ENCODE measurements around the gene DNAI2.
"Not testable (repeated sequence)": the region's sequence is repeated elsewhere in the genome, so short reads cannot be mapped to it uniquely, and the experiment has no call there.

The DNAI2 gene

DNA sequence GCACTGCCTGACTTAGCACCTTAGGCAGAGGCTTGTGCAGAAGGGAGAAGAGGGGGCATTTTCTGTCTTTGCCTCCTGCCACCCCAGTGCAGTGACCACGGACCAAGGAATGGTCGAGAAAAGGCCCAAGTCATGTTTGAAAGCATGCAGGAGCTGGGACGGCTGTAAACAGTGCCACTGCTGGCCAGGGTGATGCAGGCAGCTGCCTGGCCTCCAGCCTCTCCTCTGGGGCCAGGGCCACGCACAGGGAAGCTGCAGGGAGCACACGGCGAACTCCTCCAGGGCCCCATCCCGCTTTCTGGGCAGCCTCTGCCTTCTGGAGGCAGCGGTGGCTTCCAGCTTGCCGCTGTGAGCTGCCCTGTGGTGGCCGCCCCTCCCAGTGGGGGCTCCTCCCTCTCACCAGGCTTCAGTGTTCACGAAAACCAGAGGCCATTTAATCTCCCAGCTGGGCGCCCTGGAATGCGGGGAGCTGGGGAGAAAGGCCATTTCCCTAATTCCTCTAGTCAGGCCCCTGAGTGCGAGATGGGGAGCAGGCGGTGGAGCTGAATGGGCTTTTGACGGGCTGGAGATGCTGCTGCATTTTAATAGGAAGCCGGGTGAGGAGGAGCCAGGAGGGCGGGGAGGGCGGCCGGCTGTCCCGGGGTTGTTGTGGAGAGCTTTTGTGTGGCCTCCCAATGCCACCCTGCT is 28.7 kb upstream of the DNAI2 start:
- no peak for DNase-seq (ENCODE audit: low read depth)

DNA sequence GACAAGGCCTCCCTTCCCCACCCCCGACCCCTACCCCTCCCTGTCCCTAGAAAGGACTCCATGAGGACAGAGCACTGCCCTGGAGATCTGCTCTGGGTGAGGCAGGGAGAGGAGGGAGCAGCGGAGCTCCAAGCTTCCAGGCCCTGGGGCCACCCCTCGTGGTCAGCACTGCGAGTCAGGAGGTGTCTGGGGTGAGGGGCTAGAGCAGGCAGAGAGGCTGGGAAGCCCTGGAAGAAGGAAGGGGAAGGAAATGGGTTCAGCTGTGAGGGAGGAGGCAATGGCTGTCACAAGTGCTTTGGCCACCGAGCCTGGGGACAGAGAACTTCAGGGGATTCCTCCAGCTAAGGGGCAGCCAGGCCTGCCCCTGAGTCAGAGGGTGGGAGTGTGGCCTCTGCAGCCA is 28.2 kb upstream of the DNAI2 start:
- DNase-seq (ENCODE audit: low read depth), result no peak

DNA sequence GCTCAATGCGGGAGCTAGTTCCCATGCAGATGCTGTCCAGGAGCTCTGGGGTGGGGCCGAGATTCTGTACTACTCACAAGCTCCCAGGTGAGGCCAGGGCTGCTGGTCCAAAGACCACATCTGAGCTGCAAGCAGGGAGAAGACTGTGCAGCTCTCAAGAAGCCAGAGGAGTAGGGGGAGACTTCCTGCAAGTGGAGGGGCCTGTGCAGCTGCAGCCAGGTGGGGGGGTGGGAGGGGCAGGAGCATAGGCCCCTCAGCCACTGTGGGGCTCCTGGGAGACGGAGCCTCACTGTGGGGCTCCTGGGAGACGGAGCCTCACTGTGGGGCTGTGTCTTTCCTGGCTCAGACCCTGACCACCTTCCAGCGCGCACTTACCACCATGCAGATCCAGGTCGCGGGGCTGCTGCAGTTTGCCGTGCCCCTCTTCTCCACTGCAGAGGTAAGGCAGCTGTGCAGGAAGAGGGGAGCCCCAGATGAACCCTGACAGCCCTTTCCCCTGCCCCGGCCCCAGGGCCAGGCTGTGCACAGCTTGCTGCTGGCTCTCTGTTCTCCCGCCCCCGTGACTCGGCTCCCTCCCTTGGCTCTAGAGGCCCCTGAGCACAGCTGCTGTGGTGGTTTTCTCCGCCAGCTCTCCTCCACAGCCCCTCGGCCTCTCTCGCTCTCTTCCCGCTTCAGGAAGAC is 24.3 kb upstream of the DNAI2 start:
- no peak for DNase-seq (ENCODE audit: low read depth)

DNA sequence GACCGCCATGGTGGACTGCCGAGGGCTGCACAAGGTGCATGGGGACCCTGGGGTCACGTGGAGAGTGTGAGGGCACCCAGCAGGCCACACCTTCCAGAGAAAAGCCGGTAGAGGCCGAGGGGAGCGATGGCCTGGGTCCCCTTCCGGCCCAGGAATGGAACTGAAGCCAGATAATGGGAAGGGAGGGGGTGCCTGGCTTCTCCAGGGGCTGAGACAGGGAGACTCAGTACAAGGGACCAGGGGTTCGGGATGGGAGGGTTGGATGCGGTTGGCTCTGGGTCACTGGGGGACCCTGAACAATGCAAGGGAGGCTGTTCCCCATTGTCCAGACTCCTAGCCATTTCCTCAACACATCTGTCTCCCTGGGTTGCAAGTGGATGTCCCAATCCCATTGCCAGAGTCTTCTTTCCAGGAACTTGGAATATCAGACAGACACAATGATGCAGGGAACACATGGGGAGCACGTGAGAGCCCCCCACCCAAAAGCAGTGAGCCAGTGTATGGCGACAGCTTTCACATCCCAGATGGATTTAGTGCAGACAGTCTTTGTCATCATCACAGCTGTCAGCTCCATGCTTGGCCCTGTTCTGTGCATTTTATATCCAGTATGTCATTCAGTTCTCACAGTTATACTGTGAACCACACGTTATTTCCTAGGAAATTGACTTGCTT is 23.6 kb upstream of the DNAI2 start:
- DNase-seq (ENCODE audit: low read depth), result no peak

DNA sequence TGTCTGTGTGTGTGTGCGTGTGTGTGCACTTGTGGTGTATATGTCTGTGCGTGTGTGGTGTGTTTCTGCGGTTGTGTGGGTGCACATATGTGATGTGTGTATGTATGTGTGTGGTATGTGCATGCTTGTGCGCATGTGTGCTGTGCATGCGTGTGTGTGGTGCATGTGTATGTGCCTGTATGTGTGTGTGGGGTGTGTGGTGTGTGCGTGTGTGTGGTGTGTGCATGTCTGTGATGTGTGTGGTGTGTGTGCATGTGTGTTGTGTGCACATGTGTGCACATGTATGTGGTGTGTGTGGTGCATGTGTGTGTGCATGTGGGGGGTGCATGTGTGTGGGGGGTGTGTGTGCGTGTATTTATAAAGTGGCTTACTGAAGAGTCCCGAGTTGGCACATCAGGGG is 23.0 kb upstream of the DNAI2 start:
- no peak for DNase-seq (ENCODE audit: low read depth)

DNA sequence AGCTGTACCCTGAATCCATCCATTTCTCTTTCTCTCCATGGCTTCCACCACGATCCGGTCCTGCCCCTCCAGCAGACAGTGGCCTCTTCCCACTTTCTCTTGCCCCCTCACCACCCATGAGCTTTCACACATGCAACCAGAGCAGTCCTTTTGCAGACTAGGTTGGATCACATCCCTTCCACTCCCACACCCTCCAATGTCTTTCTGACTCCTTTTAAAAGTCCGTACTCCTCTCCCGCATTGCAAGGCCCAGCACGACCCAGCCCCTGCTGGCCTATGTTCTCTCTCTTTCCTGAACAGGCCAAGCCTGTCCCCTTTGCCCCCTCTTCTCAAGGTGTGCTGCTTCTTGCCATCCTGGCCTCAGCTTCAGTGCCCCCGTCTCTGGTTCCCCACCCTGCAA is 22.5 kb upstream of the DNAI2 start:
- no peak for DNase-seq (ENCODE audit: low read depth)

DNA sequence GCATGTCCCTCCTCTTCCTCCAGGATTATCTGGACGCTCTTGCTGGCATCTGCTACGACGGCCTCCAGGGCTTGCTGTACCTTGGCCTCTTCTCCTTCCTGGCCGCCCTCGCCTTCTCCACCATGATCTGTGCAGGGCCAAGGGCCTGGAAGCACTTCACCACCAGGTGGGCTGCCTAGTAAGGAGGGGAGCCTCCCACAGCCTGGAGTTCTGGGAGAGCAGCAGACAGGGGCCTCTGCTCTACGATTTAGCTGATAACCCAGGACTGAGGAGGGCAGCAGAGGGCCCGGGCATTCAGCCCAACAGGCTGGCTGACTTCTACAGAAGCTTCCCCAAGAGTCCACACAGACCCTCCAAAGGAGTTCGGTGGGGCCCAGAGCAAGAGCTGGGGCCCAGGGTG is 21.8 kb upstream of the DNAI2 start:
- no peak for DNase-seq (ENCODE audit: low read depth)

DNA sequence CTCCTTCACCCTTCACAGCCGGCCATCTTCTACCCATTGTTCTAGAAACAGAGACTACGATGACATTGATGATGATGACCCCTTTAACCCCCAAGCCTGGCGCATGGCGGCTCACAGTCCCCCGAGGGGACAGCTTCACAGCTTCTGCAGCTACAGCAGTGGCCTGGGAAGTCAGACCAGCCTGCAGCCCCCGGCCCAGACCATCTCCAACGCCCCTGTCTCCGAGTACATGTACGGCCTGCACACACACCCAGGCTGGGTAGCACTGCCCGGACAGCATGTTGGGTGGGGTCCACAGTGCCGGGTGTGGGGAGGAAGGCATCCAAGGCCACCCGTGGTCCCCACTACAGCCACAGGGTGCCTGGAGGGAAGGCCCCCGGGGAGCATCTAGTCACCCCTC is 21.0 kb upstream of the DNAI2 start:
- DNase-seq (ENCODE audit: low read depth), result no peak

DNA sequence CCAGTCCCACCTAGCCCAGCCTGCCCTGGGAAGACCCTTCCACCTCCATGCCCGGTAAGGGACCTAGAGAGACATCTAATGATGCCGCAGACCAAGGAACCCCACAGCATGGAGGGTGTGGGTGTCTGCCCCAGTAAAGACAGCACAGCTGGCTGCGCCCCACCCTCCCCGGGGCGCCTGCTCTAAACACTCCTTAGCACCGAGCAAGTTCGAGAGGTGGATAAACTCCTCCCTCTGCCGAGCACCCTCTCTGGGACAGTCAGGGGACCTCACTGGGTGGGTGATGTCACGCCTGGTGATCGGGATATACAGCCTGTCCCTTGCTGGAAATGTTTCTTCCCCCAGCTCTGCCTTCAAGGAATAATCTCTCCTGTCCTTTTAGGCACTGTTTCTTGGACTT is 16.7 kb upstream of the DNAI2 start:
- no peak for DNase-seq (ENCODE audit: low read depth)

DNA sequence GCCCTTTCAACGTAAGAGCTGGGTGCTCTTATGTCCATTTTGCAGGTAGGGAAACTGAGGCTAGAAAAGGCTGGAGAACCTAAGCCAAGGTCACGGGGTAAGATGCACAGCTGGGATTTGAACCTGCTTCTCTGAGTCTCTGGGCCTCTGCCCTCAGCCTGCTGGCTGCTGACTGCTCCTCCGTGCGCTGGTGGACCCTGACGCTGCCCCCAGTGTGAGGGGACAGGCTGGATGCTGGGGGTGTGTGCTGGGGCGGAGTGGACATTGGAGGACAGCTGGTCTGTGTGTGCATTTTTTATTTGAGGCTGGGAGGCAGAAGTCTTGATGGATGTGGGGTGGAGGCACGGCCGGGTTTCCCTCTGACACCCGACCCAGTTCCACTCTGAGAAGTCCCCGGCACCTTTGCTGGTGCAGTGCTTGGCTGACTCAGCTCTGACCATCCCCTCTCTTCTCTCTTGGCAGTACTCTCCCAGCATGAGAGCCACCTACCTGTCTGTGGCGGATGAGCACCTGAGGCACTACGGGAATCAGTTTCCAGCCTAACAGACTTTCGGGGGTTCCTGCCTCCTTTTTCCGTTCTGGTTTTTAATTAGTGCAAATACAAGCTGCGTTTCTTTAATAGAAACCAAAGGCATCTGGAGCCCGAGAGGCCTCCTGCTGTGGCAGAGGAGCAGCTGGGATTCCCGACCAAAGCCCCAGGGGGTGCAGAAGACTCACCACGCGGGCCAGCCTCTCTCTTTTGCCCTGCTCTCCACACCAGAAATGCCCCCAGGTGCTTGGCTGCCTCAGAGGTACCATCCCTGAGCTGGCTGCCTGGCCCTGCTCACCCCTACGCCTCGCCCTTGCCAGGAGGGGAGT is 14.1 kb upstream of the DNAI2 start:
- DNase-seq (ENCODE audit: low read depth), result no peak

DNA sequence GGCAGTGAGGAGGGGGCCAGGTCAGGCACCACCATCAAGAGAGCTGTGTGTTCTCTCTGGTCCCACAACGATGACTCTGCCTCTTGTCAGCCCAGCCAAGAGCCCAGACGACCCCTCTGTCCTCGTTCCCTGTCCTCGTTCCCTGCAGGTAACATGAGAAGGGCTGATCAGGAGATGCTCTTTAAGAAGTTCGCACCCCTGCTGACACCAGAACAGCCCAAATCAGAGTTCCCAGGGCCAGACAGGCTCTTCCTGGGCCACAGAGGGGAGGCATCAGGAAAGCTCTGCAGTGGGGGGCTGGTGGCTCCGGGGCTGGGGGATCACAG is 13.5 kb upstream of the DNAI2 start:
- DNase-seq (ENCODE audit: low read depth), result no peak

DNA sequence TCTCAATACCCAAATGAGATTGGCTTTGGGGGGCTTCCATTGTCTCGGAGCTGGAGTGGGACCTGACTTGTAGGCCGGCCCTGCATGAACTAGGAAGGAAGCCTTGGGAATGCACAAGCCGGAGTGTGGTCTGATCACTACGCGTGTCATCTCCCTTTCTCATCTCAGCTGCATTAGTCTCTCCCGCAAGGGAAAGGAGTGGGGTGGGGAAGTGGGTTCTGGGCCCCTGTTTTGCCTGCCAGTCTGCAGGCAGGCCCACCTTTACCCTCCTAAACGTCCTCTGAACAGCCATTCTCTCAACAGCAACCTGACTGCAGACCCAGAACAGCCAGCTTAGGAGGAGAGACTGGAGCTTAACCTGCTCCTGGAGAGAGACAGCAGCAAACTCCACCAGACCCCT is 11.4 kb upstream of the DNAI2 start:
- no peak for DNase-seq (ENCODE audit: low read depth)

DNA sequence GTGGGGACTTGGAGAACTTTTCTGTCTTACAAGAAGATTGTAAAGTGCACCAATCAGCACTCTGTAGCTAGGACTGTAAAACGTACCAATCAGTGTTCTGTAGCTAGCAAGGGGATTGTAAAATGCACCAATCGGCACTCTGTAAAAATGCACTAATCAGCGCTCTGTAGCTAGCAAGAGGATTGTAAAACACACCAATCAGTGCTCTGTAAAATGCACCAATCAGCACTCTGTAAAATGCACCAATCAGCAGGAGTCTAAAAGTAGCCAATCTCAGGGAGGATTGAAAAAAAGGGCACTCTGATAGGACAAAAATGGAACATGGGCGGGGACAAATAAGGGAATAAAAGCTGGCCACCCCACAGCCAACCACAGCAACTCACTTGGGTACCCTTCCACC is 7.0 kb upstream of the DNAI2 start:
- not testable (repeated sequence) for DNase-seq (ENCODE audit: low read depth)

DNA sequence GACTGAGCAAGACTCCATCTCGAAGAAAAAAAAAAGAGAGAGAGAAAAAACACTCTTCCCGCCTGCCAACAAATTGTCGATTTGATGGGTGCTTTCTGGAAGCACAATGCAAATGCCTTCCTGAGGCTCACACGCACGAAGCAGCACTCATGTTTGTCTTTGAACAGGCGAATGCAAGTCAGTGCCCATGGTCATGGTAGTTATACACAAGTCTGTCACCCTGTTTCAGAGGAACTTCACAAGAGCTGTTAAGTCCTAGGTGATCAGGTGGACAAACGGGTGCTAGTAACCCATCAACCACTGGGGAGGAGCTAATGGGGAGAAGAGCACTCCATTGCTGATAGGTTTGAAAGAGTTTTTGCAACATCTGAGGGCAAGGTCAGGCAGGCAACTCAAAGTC is 6.5 kb upstream of the DNAI2 start:
- DNase-seq (ENCODE audit: low read depth), result no peak

DNA sequence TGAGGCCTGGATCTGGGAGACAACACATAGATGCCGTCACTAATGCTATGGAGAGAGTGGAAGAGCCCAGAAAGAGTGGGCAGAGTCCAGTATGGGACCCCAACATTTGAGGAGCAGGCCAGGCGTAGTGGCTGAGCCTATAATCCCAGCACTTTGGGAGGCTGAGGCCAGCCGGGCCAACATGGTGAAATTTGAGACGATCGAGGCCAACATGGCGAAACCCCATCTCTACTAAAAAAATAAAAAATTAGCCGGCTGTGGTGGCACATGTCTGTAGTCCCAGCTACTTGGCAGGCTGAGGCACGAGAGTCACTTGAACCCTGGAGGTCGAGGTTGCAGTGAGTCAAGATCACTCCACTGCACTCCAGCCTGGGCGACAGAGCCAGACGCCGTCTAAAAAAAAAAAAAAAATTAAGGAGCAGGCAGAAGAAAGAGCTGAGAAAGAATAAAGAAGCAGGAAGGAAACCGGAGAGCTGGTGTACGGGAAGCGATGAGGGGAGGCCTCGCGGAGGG is 6.0 kb upstream of the DNAI2 start:
- DNase-seq (ENCODE audit: low read depth), result no peak

DNA sequence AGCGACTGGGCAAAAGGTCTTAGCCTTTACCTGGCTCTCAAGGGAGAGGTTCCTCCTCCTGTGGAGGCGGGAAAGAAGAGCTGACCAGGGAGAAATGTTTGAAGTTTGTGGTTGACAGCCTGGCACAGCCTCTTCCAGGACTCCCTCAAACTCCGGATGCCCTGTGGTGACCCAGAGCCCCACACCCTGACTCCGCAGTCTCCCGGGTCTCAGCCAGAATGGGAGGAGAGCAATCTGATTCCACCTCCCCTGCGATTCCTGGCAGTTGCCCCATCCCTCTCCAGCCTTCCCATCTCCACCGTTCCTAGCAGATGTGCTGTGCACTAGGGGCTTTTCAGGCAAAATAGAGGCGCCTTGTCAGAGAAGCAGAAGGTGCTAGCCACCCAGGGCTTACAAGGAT is 5.5 kb upstream of the DNAI2 start:
- DNase-seq (ENCODE audit: low read depth), result no peak

DNA sequence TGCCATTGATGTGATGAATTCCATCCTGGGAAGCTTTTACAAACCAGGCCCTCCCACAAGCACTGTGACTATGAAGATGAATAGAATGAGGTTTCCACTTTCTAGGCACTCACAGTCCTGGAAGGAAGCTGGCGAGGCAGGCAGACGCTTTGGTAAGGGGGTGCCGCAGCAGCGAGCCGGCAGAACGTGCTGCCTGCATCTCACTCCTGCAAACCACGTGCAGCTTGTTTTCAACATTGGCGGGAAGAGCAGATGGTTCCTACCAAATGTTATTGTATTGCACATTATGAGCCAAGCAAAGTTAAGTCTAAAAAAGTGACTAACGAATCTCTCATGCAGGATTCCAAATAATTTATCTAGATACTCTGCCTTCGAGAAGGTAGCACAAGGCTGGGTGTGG is 3.7 kb upstream of the DNAI2 start:
- no peak for DNase-seq (ENCODE audit: low read depth)

DNA sequence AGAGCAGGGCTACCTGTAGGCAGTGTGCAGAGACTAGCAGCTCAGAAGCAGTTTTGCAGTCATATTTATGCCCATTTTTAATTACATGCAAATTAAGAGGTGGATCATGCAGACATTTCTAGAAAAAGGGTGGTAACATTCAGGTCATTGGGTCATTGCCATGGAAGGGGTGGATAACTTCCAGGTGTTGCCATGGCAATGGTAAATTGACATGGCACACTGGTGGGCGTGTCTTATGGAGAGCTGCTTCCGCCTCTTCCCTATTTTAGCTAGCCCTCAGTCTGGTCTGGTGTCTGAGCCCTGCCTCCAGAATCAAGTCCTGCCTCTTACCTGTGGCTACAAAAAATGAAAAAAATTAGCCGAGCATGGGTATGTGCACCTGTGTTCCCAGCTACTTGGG is 2.8 kb upstream of the DNAI2 start:
- no peak for DNase-seq (ENCODE audit: low read depth)

DNA sequence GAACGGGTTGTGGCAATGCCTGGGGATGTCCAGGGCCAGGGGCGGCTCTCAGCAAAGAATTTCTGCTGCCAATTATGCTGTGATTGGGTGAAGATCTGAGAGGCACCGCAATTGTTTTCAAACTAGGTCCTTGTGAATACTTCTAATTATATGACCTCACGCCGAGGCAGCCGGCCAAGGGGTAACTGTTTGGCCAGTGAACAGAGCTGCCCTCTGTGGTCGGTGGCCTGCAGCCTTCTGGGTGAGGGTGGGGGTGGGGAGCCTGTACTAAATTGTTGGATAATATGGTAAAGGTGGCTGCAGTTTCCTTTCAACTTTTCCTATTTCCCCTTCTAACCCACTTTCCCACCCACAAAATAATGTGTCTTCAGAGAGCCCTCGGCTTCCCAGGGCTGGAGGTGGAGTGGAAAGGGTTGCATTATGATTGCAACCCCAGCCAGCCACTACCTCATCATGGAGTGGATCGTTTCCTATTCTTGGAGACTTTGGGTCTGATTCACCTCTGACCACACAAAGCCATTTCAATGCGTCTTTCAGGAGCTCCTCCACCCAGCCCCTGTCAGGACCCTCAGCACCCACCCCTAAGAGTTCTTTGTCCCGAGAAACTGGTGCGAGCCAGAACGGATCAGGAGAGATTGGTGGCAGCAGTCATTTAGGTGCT is 2.0 kb upstream of the DNAI2 start:
- no peak for DNase-seq (ENCODE audit: low read depth)

DNA sequence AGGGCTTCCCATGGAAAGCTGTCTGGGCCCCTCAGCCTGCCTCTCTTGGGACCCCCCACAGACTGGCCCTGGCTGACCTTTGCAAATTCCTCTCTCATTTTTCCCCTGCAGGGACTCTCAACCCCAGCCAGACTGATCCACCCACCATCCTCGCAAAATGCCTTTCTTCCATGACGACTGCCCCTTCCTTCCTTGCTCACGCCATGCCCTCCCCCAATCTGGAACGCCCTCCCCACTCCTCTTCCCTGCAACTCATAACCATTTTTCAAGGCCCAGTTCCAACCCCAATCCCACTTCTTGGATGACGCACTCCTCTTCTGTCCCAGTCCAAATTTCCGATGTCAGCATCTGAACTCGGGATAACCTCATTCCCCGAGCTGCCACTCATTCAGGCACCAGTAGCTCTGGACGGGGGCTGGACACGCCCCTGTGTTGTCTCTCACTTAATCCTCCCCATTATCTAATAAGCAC is 1.3 kb upstream of the DNAI2 start:
- no peak for DNase-seq (ENCODE audit: low read depth)

DNA sequence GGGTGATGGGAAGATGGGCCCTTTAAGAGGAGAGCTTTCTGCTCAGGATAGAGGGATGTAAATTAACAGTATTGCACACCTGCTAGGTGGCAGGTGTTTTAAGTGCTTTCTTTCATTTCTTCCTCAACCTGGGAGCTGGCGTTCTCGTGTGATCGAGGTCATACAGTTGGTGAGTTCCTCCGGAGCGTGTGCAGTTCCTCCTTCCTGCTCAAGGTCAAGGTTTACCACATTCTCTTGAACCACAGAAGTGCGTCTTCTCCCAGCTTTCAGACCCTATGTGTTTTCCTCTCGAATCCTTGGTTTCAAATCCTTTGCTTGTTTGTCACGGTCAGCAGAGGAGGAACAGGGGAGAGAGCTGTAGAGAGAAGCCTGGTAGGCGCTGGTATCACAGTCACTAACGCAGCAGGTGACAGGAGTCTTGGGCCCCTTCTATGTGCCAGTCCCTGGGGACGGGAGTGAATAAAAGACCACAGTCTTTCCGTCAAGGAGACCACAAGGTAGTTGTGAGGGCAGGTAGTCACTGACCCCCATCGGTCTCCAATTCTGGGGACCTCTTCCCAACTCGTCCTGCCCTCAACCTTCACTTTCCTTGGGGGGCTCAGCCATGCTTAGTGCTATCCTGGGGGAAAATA is 791 bp downstream of the DNAI2 start:
- no peak for DNase-seq (ENCODE audit: low read depth)

Data from activated T-cell treated with anti-CD3 and anti-CD28 coated beads for 1 hour (primary cell).